Uterus (tissue), 4 donors: ENCODE data around the gene GALNT14. TPM values are rescaled to one million over a fixed set of nuclear protein-coding genes. Genes with fewer than 3 reads are reported as not detected.

Experiments
- DNase-seq, 2 donors: peaks; one replicate each; pipeline ENCODE4 v3.0.0-alpha.2; 2019 to 2020
- H3K27ac ChIP-seq, 2 donors: fragments of 200-600 bp; sonication (generic); 1 replicate in 1 of 2; 2 replicates in 1 of 2; pipeline ENCODE4 v1.5.1; 2016 to 2018
- H3K27me3 ChIP-seq, 2 donors: fragments of 200-600 bp; sonication (generic); one replicate each; pipeline ENCODE4 v1.5.1; 2018 to 2019; ENCODE audit warnings: control low read depth in 1 of 2
- H3K36me3 ChIP-seq, 2 donors: fragments of 200-600 bp; sonication (generic); one replicate each; pipeline ENCODE4 v1.5.1; 2019; ENCODE audit warnings: control low read depth in 1 of 2
- H3K4me1 ChIP-seq, 2 donors: fragments of 200-600 bp; sonication (generic); one replicate each; pipeline ENCODE4 v1.5.1; 2018 to 2019; ENCODE audit warnings: control low read depth in 1 of 2
- H3K4me3 ChIP-seq, 2 donors: fragments of 200-600 bp; sonication (generic); 1 replicate in 1 of 2; 2 replicates in 1 of 2; pipeline ENCODE4 v1.5.1; 2018 to 2019; ENCODE audit warnings: mild to moderate bottlenecking in 1 of 2
- H3K9me3 ChIP-seq, 2 donors: fragments of 200-600 bp; sonication (generic); one replicate each; pipeline ENCODE4 v1.5.1; 2019; ENCODE audit warnings: control low read depth in 1 of 2
- CTCF ChIP-seq, 4 experiments: fragments of 200-600 bp in 2 of 4; fragments of 450-650 bp in 2 of 4; sonication (generic) in 2 of 4; IDR thresholded peaks; one replicate each; pipeline ENCODE4 v1.5.1; 2016 to 2019; ENCODE audit warnings: antibody characterized with exemption in 4 of 4, mild to moderate bottlenecking in 2 of 4, moderate library complexity in 1 of 4
- POLR2A ChIP-seq, 2 donors: fragments of 450-650 bp; IDR thresholded peaks; one replicate each; pipeline ENCODE4 v1.6.1; 2016; ENCODE audit warnings: antibody characterized with exemption in 2 of 2, mild to moderate bottlenecking in 1 of 2, moderate library complexity in 1 of 2
- intact Hi-C: fragments of 100-400 bp; cut with DNase I; formaldehyde crosslinking; loops from one replicate; pipeline ENCODE4 v1.15.1; 2023; ENCODE audit warnings: low total_unique reads
- total RNA-seq, 4 donors: library from RNA; depleted of rRNA in 3 of 4; stranded (reverse); fragments of >200 nt in 3 of 4; gene quantifications; one replicate each; pipeline versions ENCODE4 v1.1.0 to v1.2.4, GENCODE V29; 2014 to 2023
- donor health status: DM: yes; HTN: yes; CAD: no.

The GALNT14 gene
- total RNA-seq, 4 donors from 2014 or later = 0.58 to 4.0 TPM; not detected in 2

- intact Hi-C loops = no loop called here
- TF ChIP-seq CTCF (IDR thresholded peaks at IDR 0.05) (no peak), POLR2A (IDR thresholded peaks at IDR 0.05) (no peak)
- DNase-seq = no peak
- no peaks in the 10 kb centered on the region for H3K4me1 ChIP-seq
- no peak overlapping the region for H3K27ac ChIP-seq
- H3K4me3 ChIP-seq = no peak overlapping the region
- H3K9me3 ChIP-seq = no peaks in the 10 kb centered on the region
- H3K36me3 ChIP-seq = no peaks in the 10 kb centered on the region
- no peaks in the 10 kb centered on the region for H3K27me3 ChIP-seq
Observed at GRCh38 chr2:30933496-30933895, 204.7 kb downstream of the GALNT14 start.

GRCh38 chr2:30932870-30933269 is 205.4 kb downstream of the GALNT14 start:
- H3K27me3 ChIP-seq = no peaks in the 10 kb centered on the region
- no peak for TF ChIP-seq CTCF (IDR thresholded peaks at IDR 0.05)
- TF ChIP-seq POLR2A (IDR thresholded peaks at IDR 0.05) = no peak
- intact Hi-C loops = no loop called here
- H3K4me1 ChIP-seq = no peaks in the 10 kb centered on the region
- H3K27ac ChIP-seq = no peak overlapping the region
- no peaks in the 10 kb centered on the region for H3K9me3 ChIP-seq
- no peak overlapping the region for H3K4me3 ChIP-seq
- no peaks in the 10 kb centered on the region for H3K36me3 ChIP-seq
- no peak for DNase-seq

GRCh38 chr2:30931841-30932407 is 206.3 kb downstream of the GALNT14 start:
- intact Hi-C loops = no loop called here

GRCh38 chr2:30930716-30931115 is 207.5 kb downstream of the GALNT14 start:
- no peak overlapping the region for H3K27ac ChIP-seq
- H3K36me3 ChIP-seq = no peaks in the 10 kb centered on the region
- no peak overlapping the region for H3K4me3 ChIP-seq
- H3K4me1 ChIP-seq = no peaks in the 10 kb centered on the region
- no peak for DNase-seq
- no peaks in the 10 kb centered on the region for H3K27me3 ChIP-seq
- no peaks in the 10 kb centered on the region for H3K9me3 ChIP-seq
- intact Hi-C loops = no loop called here
- TF ChIP-seq POLR2A (IDR thresholded peaks at IDR 0.05) (no peak), CTCF (IDR thresholded peaks at IDR 0.05) (no peak)

More at GRCh38 chr2:30931841-30932407, 206.3 kb downstream of the GALNT14 start:
- H3K4me3 ChIP-seq = no peak overlapping the region
- no peaks in the 10 kb centered on the region for H3K9me3 ChIP-seq
- no peaks in the 10 kb centered on the region for H3K27me3 ChIP-seq
- no peak for TF ChIP-seq POLR2A (IDR thresholded peaks at IDR 0.05)
- no peak overlapping the region for H3K27ac ChIP-seq
- DNase-seq = no peak
- H3K4me1 ChIP-seq = no peaks in the 10 kb centered on the region
- H3K36me3 ChIP-seq = no peaks in the 10 kb centered on the region

GRCh38 chr2:30927465-30928075 is 210.7 kb downstream of the GALNT14 start:
- DNase-seq = no peak
- TF ChIP-seq POLR2A (IDR thresholded peaks at IDR 0.05) = no peak
- no peak for TF ChIP-seq CTCF (IDR thresholded peaks at IDR 0.05)
- Histone ChIP-seq H3K4me1 (no peaks in the 10 kb centered on the region), H3K4me3 (no peak overlapping the region), H3K27me3 (no peaks in the 10 kb centered on the region), H3K27ac (no peak overlapping the region), H3K9me3 (no peaks in the 10 kb centered on the region), H3K36me3 (no peaks in the 10 kb centered on the region)
- intact Hi-C loops = no loop called here
